IMR-90 (cell line): ENCODE results near the gene OR2AG2. TPM values are rescaled to one million over a fixed set of nuclear protein-coding genes. Genes with fewer than 3 reads are reported as not detected.

Experiments
- ATAC-seq: fragments of 200-7000 bp; cut with Tn5 transposase; 2 replicates; pipeline ENCODE4 v1.9.1; 2020; ENCODE audit warnings: low read depth, mild to moderate bottlenecking, moderate library complexity
- BruUV-seq: library from RNA; stranded (reverse); fragments of 400-500 nt; replicated peaks from 2 replicates; lab custom pipeline; 2021; lab: Mats Ljungman, UMichigan
- CTCF ChIA-PET: fragments of 300-600 bp; formaldehyde crosslinking; extraction: SDS; loops from one replicate; lab custom pipeline; 2021; ENCODE audit warnings: antibody characterized with exemption; lab: Yijun Ruan, JAX
- POLR2A ChIA-PET: fragments of 300-600 bp; sonication (Branson Sonifier 250); formaldehyde crosslinking; loops from one replicate; lab custom pipeline; 2022; ENCODE audit warnings: antibody characterized with exemption; ENCODE audit not compliant: unreplicated experiment; lab: Charles Lee
- DNase-seq: peaks from one replicate; pipeline ENCODE4 v3.0.0; 2013
- H2AFZ ChIP-seq: replicated peaks from 2 replicates; pipeline ENCODE3; 2013; ENCODE audit warnings: low read length, mild to moderate bottlenecking; ENCODE audit not compliant: poor library complexity
- H2AK5ac ChIP-seq: 2 replicates; pipeline ENCODE4 v1.6.1; 2013; ENCODE audit warnings: low read depth, low read length, inconsistent platforms
- H2AK9ac ChIP-seq: replicated peaks from 2 replicates; pipeline ENCODE3; 2013; ENCODE audit warnings: mild to moderate bottlenecking, low read depth, low read length, moderate library complexity; ENCODE audit not compliant: poor library complexity
- H2BK120ac ChIP-seq: 2 replicates; pipeline ENCODE4 v1.6.1; 2013; ENCODE audit warnings: low read depth, low read length, inconsistent platforms
- H2BK15ac ChIP-seq: 3 replicates; pipeline ENCODE4 v1.6.1; 2013; ENCODE audit warnings: low read depth, low read length, inconsistent platforms
- H2BK20ac ChIP-seq: 2 replicates; pipeline ENCODE4 v1.6.1; 2013; ENCODE audit warnings: low read depth, mild to moderate bottlenecking, inconsistent platforms, low read length, moderate library complexity
- H2BK5ac ChIP-seq: 2 replicates; pipeline ENCODE4 v1.6.1; 2013; ENCODE audit warnings: mild to moderate bottlenecking, low read depth, low read length, inconsistent platforms; ENCODE audit not compliant: poor library complexity, severe bottlenecking
- H3K14ac ChIP-seq: replicated peaks from 2 replicates; pipeline ENCODE4 v1.6.1; 2013; ENCODE audit warnings: low read depth, low read length, inconsistent platforms
- H3K18ac ChIP-seq: 2 replicates; pipeline ENCODE4 v1.6.1; 2013; ENCODE audit warnings: low read depth, low read length, control low read depth
- H3K23ac ChIP-seq: 2 replicates; pipeline ENCODE4 v1.6.1; 2013; ENCODE audit warnings: low read depth, low read length, inconsistent platforms
- H3K27ac ChIP-seq: 2 replicates; pipeline ENCODE4 v1.5.1; 2013; ENCODE audit warnings: mild to moderate bottlenecking, control low read depth, low read length; ENCODE audit not compliant: insufficient read depth
- H3K27me3 ChIP-seq: 2 replicates; pipeline ENCODE4 v1.6.1; 2013; ENCODE audit warnings: low read length; ENCODE audit not compliant: control insufficient read depth, insufficient read depth
- H3K36me3 ChIP-seq: 2 replicates; pipeline ENCODE4 v1.6.1; 2013; ENCODE audit warnings: low read length, mixed read lengths; ENCODE audit not compliant: control insufficient read depth, insufficient read depth
- H3K4ac ChIP-seq: 2 replicates; pipeline ENCODE4 v1.6.1; 2013; ENCODE audit warnings: low read depth, low read length, inconsistent platforms
- H3K4me1 ChIP-seq: 2 replicates; pipeline ENCODE4 v1.6.1; 2013; ENCODE audit warnings: low read length, mixed read lengths; ENCODE audit not compliant: control insufficient read depth, insufficient read depth
- H3K4me2 ChIP-seq: 2 replicates; pipeline ENCODE4 v1.6.1; 2013; ENCODE audit warnings: low read depth, mild to moderate bottlenecking, control low read depth, low read length, moderate library complexity
- H3K4me3 ChIP-seq: 2 replicates; pipeline ENCODE4 v1.5.1; 2013; ENCODE audit warnings: low read depth, mild to moderate bottlenecking, control low read depth, low read length, moderate library complexity; ENCODE audit not compliant: insufficient read depth
- H3K56ac ChIP-seq: 2 replicates; pipeline ENCODE4 v1.6.1; 2013; ENCODE audit warnings: low read length, inconsistent platforms; ENCODE audit not compliant: insufficient read depth; ENCODE audit errors: extremely low read depth
- H3K79me1 ChIP-seq, 2 experiments: 2 replicates each; pipeline ENCODE4 v1.6.1; 2013; ENCODE audit warnings: low read length in 2 of 2, inconsistent platforms in 1 of 2, low read depth in 1 of 2
- H3K9ac ChIP-seq: 2 replicates; pipeline ENCODE4 v1.6.1; 2013; ENCODE audit warnings: low read depth, low read length, control low read depth
- H3K9me1 ChIP-seq: 2 replicates; pipeline ENCODE4 v1.6.1; 2013; ENCODE audit warnings: low read length, inconsistent platforms; ENCODE audit not compliant: insufficient read depth
- H3K9me3 ChIP-seq: 2 replicates; pipeline ENCODE4 v1.6.1; 2013; ENCODE audit warnings: low read length; ENCODE audit not compliant: control insufficient read depth, insufficient read depth
- H4K20me1 ChIP-seq: 2 replicates; pipeline ENCODE4 v1.6.1; 2013; ENCODE audit warnings: low read length, inconsistent platforms; ENCODE audit not compliant: insufficient read depth
- H4K5ac ChIP-seq: 2 replicates; pipeline ENCODE4 v1.6.1; 2013; ENCODE audit warnings: mild to moderate bottlenecking, low read depth, low read length, control low read depth
- H4K8ac ChIP-seq, 2 experiments: 2 replicates each; pipeline ENCODE4 v1.6.1; 2013; ENCODE audit warnings: low read depth in 2 of 2, low read length in 2 of 2, control low read depth in 1 of 2, inconsistent platforms in 1 of 2
- H4K91ac ChIP-seq: 2 replicates; pipeline ENCODE4 v1.6.1; 2013; ENCODE audit warnings: low read depth, low read length, inconsistent platforms; ENCODE audit not compliant: insufficient read depth
- CHD1 ChIP-seq: IDR thresholded peaks from 2 replicates; pipeline ENCODE4 v1.6.1; 2012; ENCODE audit warnings: low read depth, low read length, improper control_type of control experiment
- MXI1 ChIP-seq: IDR thresholded peaks from 2 replicates; pipeline ENCODE4 v1.6.1; 2012; ENCODE audit warnings: low read depth, mild to moderate bottlenecking, low read length, moderate library complexity, borderline replicate concordance
- USF2 ChIP-seq: fragments of 150-350 bp; IDR thresholded peaks from 2 replicates; pipeline ENCODE4 v1.6.1; 2017; ENCODE audit warnings: mild to moderate bottlenecking, antibody characterized with exemption, low read length, low read depth
- WGBS, 2 experiments: methylation state at CpG; one replicate each; pipeline versions ENCODE4 v1.1.5 to v1.1.7; 2013; ENCODE audit warnings: missing lambda C conversion rate in 2 of 2; ENCODE audit not compliant: insufficient read length in 1 of 2; ENCODE audit errors: extremely low coverage in 2 of 2; 5-methylcytosine and 5-hydroxymethylcytosine counted together
- dilution Hi-C: fragments of 300-500 bp; cut with HindIII; formaldehyde crosslinking; loops from one replicate; pipeline ENCODE4 v1.14.3; 2018; ENCODE audit warnings: low sequenced_read_pairs; ENCODE audit not compliant: unreplicated experiment
- in situ Hi-C: fragments of 300-500 bp; cut with MboI; formaldehyde crosslinking; loops from 3 replicates; pipeline ENCODE4 v1.14.3; 2019; ENCODE audit warnings: low sequenced_read_pairs, inconsistent platforms, mixed read lengths
- intact Hi-C: fragments of 100-400 bp; cut with micrococcal nuclease; formaldehyde crosslinking; loops from 2 replicates; pipeline ENCODE4 v1.10.0; 2022
- polyA plus RNA-seq, 3 experiments: library from polyadenylated mRNA; depleted of rRNA; stranded (reverse); fragments of >200 nt; gene quantifications; 2 replicates each; pipeline ENCODE4 v1.2.3, GENCODE V29; 2012; ENCODE audit warnings: low replicate concordance in 1 of 3
- total RNA-seq: library from RNA; depleted of rRNA; stranded (reverse); fragments of >200 nt; gene quantifications from 2 replicates; pipeline ENCODE4 v1.2.3, GENCODE V29; 2012

The OR2AG2 gene
- total and polyA plus RNA-seq, 2 of the 4 experiments (the other 2 are of a cell fraction): 0.22 to 0.54 TPM

GRCh38 chr11:6735306-6735705 lies 36.5 kb downstream of the OR2AG2 start:
- Histone ChIP-seq H3K14ac (no peak overlapping the region), H2AFZ (no peak overlapping the region), H4K91ac (no peak overlapping the region), H2BK120ac (no peak overlapping the region), H3K56ac (no peak overlapping the region), H3K4ac (no peak overlapping the region), H2BK5ac (no peak overlapping the region), H3K9ac (no peak overlapping the region), H2BK20ac (no peak overlapping the region), H3K23ac (no peak overlapping the region), H3K4me2 (no peak overlapping the region), H4K8ac (no peak overlapping the region), H2AK5ac (no peak overlapping the region), H2AK9ac (no peak overlapping the region), H4K5ac (no peak overlapping the region), H4K20me1 (no peaks in the 10 kb centered on the region), H3K9me1 (no peaks in the 10 kb centered on the region), H2BK15ac (no peak overlapping the region), H3K36me3 (no peaks in the 10 kb centered on the region), H3K27ac (no peak overlapping the region), H3K4me3 (no peak overlapping the region), H3K9me3 (no peaks in the 10 kb centered on the region), H3K27me3 (no peaks in the 10 kb centered on the region), H3K79me1 (no peaks in the 10 kb centered on the region), H3K18ac (no peak overlapping the region), H3K4me1 (no peaks in the 10 kb centered on the region)
- ATAC-seq (no peak), DNase-seq (no peak)
- ChIA-PET CTCF (no interaction called here), POLR2A (no interaction called here)
- in situ Hi-C loops (no loop called here), intact Hi-C loops (no loop called here), dilution Hi-C loops (no loop called here)
- no CpG with 5 or more reads among the region's 3 CpGs for WGBS, 2 experiments
- no peak for TF ChIP-seq USF2
- TF ChIP-seq MXI1: no peak
- no peak for TF ChIP-seq CHD1
- no TSS peak for BruUV-seq
